Prostate gland (tissue), 2 donors: ENCODE data around the gene DTL.

ENCODE experiments used
- POLR2A ChIP-seq: fragments of 450-650 bp; IDR thresholded peaks from one replicate; pipeline ENCODE4 v1.6.1; 2016; ENCODE audit warnings: antibody characterized with exemption, mild to moderate bottlenecking
- POLR2AphosphoS5 ChIP-seq: sonication (generic); formaldehyde crosslinking; IDR thresholded peaks from one replicate; pipeline ENCODE4 v1.6.1; 2017; ENCODE audit warnings: antibody characterized with exemption
- TF ChIP-seq, protein P1 (sequence below), 4 experiments: fragments of 200-600 bp in 2 of 4; fragments of 450-650 bp in 2 of 4; sonication (generic) in 2 of 4; IDR thresholded peaks; 1 replicate in 3 of 4; 2 replicates in 1 of 4; pipeline ENCODE4 v1.5.1; 2016 to 2019; ENCODE audit warnings: antibody characterized with exemption in 4 of 4, mild to moderate bottlenecking in 2 of 4, moderate library complexity in 2 of 4

DNA sequence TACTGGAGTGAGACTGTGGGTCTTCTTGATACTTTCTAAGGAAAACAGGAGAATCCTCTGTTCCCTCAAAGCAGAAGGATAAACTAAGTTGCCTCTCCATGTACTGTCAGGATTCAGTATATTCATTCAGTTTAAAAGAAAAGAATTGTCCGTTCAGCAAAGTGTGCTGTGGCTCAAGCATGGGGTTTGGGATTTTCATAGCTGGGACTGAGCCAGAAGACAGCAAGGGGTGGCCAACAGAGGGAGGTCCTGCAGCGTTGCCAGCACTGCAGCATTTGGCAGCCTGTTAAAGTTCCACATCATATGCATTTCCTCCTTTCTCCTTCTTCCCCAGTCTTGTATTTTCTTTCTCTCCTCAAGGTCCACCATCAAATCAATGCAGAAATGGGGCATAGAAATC lies 75.1 kb downstream of the DTL start:
- TF ChIP-seq POLR2A (no peak), POLR2AphosphoS5 (no peak)
- TF ChIP-seq, protein P1, sequence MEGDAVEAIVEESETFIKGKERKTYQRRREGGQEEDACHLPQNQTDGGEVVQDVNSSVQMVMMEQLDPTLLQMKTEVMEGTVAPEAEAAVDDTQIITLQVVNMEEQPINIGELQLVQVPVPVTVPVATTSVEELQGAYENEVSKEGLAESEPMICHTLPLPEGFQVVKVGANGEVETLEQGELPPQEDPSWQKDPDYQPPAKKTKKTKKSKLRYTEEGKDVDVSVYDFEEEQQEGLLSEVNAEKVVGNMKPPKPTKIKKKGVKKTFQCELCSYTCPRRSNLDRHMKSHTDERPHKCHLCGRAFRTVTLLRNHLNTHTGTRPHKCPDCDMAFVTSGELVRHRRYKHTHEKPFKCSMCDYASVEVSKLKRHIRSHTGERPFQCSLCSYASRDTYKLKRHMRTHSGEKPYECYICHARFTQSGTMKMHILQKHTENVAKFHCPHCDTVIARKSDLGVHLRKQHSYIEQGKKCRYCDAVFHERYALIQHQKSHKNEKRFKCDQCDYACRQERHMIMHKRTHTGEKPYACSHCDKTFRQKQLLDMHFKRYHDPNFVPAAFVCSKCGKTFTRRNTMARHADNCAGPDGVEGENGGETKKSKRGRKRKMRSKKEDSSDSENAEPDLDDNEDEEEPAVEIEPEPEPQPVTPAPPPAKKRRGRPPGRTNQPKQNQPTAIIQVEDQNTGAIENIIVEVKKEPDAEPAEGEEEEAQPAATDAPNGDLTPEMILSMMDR (IDR thresholded peaks at IDR 0.05): no peak
